Measurements from ENCODE around the gene ARHGDIA.
"Not testable (repeated sequence)": the region's sequence is repeated elsewhere in the genome, so short reads cannot be mapped to it uniquely, and the experiment has no call there.

DNA sequence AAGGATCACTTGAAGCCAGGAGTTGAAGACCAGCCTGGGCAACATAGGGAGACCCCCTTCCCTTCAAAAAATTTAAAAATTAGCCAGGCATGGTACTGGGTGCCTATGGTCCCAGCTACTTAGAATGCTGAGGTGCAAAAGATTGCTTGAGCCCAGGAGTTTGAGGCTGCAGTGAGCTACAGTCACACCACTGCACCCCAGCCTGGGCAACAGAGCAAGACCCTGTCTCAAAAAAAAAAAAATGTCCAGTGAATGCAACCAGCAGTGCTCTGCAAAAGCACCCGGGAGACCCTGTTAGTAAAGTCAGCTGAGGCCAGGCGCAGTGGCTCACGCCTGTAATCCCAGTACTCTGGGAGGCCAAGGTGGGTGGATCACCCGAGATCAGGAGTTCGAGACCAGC is 31.1 kb downstream of the ARHGDIA start:
- TF ChIP-seq, protein P1, sequence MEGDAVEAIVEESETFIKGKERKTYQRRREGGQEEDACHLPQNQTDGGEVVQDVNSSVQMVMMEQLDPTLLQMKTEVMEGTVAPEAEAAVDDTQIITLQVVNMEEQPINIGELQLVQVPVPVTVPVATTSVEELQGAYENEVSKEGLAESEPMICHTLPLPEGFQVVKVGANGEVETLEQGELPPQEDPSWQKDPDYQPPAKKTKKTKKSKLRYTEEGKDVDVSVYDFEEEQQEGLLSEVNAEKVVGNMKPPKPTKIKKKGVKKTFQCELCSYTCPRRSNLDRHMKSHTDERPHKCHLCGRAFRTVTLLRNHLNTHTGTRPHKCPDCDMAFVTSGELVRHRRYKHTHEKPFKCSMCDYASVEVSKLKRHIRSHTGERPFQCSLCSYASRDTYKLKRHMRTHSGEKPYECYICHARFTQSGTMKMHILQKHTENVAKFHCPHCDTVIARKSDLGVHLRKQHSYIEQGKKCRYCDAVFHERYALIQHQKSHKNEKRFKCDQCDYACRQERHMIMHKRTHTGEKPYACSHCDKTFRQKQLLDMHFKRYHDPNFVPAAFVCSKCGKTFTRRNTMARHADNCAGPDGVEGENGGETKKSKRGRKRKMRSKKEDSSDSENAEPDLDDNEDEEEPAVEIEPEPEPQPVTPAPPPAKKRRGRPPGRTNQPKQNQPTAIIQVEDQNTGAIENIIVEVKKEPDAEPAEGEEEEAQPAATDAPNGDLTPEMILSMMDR (conservative IDR thresholded peaks at IDR 0.05; ENCODE audit: low read depth, low read length): not testable (repeated sequence)
- not testable (repeated sequence) for TF ChIP-seq EZH2 (IDR thresholded peaks at IDR 0.05; ENCODE audit: borderline replicate concordance, low read depth, low read length, poor library complexity, severe bottlenecking)

Measured in A673 (cell line).